GM12875 (cell line): ENCODE measurements around the gene OPTC.

ENCODE experiments used
- H3K4me3 ChIP-seq: one replicate; pipeline ENCODE4 v1.5.1; 2011; ENCODE audit warnings: low read depth, low read length, control low read depth
- TF ChIP-seq, protein P1 (sequence below): IDR thresholded peaks from 2 replicates; pipeline ENCODE4 v1.5.1; 2011; ENCODE audit warnings: low read depth, mild to moderate bottlenecking, control low read depth, inconsistent platforms, low read length, moderate library complexity, borderline replicate concordance; ENCODE audit not compliant: insufficient read depth

OPTC gene

DNA sequence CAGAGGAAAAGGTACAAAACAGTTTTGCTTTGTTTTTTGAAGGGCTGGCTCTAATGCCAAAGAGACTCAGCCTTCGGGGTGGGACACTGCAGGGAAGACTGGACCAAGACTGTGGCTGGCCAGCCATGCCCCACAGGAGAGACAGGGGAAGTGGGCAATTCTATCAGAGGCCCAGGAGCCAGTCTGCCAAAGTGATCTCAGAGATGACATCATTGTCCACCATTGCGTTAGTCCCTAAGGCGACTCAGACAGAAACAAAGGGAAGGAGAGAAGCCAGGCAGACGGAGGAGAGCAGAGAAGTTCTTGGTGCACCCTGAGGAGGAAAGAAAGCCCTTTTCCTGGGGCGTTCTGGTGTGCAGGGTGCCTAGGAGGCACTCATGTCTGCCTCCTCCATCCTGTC, 26.4 kb downstream of the OPTC start:
- TF ChIP-seq, protein P1, sequence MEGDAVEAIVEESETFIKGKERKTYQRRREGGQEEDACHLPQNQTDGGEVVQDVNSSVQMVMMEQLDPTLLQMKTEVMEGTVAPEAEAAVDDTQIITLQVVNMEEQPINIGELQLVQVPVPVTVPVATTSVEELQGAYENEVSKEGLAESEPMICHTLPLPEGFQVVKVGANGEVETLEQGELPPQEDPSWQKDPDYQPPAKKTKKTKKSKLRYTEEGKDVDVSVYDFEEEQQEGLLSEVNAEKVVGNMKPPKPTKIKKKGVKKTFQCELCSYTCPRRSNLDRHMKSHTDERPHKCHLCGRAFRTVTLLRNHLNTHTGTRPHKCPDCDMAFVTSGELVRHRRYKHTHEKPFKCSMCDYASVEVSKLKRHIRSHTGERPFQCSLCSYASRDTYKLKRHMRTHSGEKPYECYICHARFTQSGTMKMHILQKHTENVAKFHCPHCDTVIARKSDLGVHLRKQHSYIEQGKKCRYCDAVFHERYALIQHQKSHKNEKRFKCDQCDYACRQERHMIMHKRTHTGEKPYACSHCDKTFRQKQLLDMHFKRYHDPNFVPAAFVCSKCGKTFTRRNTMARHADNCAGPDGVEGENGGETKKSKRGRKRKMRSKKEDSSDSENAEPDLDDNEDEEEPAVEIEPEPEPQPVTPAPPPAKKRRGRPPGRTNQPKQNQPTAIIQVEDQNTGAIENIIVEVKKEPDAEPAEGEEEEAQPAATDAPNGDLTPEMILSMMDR: no peak
- no peak overlapping the region for H3K4me3 ChIP-seq

DNA sequence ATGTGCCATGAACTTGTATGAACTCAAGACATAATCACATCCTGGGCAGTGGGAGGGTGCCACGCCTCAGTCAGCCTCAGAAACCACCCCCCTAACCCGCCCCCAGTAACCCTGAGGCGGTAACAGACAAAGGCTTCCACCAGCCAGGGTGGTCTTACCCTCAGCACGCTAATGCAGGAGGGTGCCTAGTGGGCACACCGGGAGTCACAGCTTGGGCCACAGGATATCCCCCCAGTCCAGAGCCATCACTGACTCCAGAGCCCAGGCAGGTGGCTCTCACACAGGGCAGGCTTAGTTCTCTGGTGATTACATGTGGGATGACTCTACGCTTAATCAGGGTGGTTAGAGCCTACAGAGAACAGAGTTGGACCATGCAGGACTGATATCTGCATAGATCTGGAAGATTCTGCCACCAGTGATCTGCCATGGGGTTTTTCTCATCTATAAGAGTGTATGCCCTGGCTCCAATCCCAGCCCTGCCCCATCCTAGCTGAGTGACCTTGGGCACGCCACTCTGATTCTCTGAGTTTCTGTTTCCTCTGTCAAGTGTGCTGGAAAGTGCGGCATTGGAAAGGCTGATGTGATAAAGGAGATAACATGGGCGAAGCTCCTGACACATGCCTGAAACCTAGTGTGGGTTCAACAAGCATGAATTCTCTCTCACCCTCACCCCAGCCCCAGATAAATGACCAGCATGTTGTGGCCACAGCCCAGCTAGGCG, 27.3 kb downstream of the OPTC start:
- H3K4me3 ChIP-seq: no peak overlapping the region
- TF ChIP-seq, protein P1: no peak

DNA sequence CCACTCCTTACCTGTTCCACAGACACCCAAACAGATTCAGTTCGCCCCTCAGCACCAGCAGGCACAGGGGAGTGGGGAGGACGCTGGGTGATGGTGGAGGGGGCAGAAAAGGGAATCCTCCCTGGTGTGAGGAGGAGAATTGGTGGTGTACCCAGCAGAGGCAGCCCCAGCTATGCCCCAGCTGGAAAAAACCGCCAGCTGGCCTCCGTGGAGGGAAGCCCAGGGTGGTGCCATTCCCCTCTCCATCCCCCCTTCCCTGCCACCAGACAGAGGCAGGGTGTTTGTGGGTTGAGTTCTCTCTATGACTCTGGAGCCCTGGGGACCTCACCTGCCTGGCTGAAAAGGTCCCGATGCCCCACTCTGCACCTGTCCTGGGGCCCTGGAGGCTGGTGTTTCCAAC, 27.9 kb downstream of the OPTC start:
- TF ChIP-seq, protein P1: no peak
- no peak overlapping the region for H3K4me3 ChIP-seq

DNA sequence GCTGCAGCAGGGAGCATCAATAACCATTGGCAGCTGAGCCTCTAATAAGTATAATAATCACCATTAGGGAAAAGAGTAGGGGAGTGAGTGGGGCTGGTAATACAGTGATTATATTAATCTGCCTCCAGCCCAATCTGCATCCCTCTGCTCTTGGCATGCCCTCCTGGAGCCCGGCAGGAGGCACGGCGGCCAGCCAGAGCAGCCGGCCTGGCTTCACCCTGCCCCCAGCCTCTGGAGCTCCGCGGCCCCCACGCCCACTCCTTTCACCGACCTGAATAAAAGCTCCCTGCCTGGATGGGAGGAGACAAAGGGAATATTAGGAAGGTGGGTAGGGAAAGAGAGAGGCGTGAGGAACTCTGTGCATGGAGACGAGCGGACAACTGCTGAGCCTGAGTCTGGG, 28.3 kb downstream of the OPTC start:
- TF ChIP-seq, protein P1: no peak
- no peak overlapping the region for H3K4me3 ChIP-seq

DNA sequence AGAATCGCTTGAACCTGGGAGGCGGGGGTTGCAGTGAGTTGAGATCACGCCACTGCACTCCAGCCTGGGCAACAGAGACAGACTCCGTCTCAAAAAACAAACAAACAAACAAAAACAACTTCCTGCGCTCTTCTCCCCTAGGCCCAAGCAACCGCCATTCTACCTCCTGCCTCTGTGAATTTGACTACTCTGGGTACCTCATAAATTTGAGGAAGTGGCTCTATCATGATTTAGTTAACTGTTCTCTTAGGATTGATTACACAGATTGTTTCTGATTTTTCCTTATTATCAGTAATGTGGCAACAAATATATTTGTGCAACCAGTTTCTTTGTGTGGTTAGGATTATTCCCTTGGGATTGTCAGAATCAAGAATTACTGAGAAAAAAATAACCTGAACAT, 29.7 kb downstream of the OPTC start:
- TF ChIP-seq, protein P1: no peak
- H3K4me3 ChIP-seq: no peak overlapping the region

DNA sequence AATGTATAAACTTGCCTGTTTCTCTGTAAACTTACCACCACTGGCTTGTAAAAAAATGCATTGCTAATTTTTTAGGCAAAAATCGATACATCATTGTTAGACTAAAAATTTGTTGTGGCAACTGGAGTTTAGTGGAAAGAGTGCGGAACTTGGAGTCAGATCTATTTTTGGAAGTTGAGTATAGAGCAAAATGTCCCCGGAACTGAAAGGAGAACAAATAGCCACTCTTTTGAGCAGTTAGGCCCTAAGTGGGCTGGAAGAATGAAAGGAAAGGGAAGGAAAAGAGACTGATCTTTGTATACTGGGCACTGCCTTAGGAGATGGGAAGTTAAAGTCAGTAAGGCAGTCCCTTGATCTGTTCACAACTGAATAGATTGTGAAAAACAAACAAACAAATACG, 30.2 kb downstream of the OPTC start:
- TF ChIP-seq, protein P1: no peak
- no peak overlapping the region for H3K4me3 ChIP-seq

DNA sequence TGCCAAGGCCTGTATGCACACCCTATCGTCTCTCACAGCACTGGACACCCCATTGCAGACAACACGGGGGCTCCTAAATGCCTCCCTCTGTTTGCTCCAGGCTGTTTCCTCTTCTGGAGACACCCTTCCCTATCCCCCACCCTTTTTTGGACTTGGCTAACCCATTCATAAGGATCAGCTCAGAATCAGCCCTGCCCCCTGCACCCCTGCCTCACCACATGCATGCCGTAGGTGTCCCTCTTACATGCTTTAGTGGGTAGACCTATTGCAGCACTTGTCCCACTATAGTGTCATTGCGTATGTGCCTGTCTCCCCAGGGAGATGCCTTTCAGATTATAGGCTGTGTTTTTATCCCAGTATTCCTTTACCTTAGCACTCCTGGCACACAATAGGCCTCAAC, 30.9 kb downstream of the OPTC start:
- TF ChIP-seq, protein P1: no peak
- H3K4me3 ChIP-seq: no peak overlapping the region
